Right atrium auricular region (tissue), 2 donors: ENCODE measurements around the gene RHEX. TPM values are rescaled to one million over a fixed set of nuclear protein-coding genes. Genes with fewer than 3 reads are reported as not detected.
"Not testable (repeated sequence)": the region's sequence is repeated elsewhere in the genome, so short reads cannot be mapped to it uniquely, and the experiment has no call there.

ENCODE experiments used
- DNase-seq: peaks from one replicate; pipeline ENCODE4 v3.0.0-alpha.2; 2019; ENCODE audit warnings: low spot score
- H3K27ac ChIP-seq, 2 donors: fragments of 200-600 bp; sonication (generic); 1 replicate in 1 of 2; 2 replicates in 1 of 2; pipeline ENCODE4 v1.5.1; 2016 to 2019
- H3K27me3 ChIP-seq, 2 donors: fragments of 200-600 bp; sonication (generic); one replicate each; pipeline versions ENCODE4 v1.5.1 to v1.6.0; 2017 to 2019
- H3K36me3 ChIP-seq: fragments of 200-600 bp; sonication (generic); one replicate; pipeline ENCODE4 v1.5.1; 2016
- H3K4me1 ChIP-seq, 2 donors: fragments of 200-600 bp; sonication (generic); one replicate each; pipeline versions ENCODE4 v1.5.1 to v1.6.0; 2017 to 2019
- H3K4me3 ChIP-seq, 2 donors: fragments of 200-600 bp; sonication (generic); 1 replicate in 1 of 2; 2 replicates in 1 of 2; pipeline ENCODE4 v1.5.1; 2017 to 2019; ENCODE audit warnings: mild to moderate bottlenecking in 1 of 2, moderate library complexity in 1 of 2
- H3K9me3 ChIP-seq, 2 donors: fragments of 200-600 bp; sonication (generic); one replicate each; pipeline ENCODE4 v1.5.1; 2019
- total RNA-seq, 2 donors: library from RNA; depleted of rRNA; stranded (reverse); fragments of >200 nt; gene quantifications; one replicate each; pipeline ENCODE4 v1.1.0, GENCODE V29; 2016
- TF ChIP-seq, protein P1 (sequence below), 2 donors: fragments of 200-600 bp; sonication (generic); IDR thresholded peaks; one replicate each; pipeline ENCODE4 v1.5.1; 2019; ENCODE audit warnings: antibody characterized with exemption in 2 of 2

The RHEX gene, protein sequence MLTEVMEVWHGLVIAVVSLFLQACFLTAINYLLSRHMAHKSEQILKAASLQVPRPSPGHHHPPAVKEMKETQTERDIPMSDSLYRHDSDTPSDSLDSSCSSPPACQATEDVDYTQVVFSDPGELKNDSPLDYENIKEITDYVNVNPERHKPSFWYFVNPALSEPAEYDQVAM
- not detected for total RNA-seq

DNA sequence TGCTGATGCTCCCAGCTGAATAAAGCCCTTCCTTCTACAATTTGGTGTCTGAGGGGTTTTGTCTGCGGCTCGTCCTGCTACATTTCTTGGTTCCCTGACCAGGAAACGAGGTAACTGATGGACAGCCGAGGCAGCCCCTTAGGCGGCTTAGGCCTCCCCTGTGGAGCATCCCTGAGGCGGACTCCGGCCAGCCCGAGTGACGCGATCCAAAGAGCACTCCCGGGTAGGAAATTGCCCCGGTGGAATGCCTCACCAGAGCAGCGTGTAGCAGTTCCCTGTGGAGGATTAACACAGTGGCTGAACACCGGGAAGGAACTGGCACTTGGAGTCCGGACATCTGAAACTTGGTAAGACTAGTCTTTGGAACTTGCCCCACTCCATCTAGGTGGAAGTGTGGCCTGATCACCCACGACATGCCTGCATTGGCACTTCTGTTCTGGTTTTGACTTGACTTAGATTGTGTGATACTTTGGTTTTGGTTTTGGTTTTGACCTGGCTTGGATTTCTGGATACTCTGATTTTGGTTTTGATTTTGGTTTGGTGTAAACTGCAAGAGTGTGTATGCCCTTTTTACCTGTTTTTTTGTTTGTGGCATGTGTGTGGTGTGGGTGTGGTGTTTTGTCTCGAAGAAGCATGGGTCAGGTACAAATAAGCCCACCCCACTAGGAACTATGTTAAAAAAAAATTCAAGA lies at the start of gene RHEX:
Gene RHEX, plus strand, starts transcription at position 255 of the 692 bp plus-strand sequence. CDS start 44,656 bp downstream, outside the sequence.
- not testable (repeated sequence) for H3K27ac ChIP-seq, DNase-seq, H3K4me1 ChIP-seq, H3K27me3 ChIP-seq, H3K9me3 ChIP-seq, H3K4me3 ChIP-seq, H3K36me3 ChIP-seq

DNA sequence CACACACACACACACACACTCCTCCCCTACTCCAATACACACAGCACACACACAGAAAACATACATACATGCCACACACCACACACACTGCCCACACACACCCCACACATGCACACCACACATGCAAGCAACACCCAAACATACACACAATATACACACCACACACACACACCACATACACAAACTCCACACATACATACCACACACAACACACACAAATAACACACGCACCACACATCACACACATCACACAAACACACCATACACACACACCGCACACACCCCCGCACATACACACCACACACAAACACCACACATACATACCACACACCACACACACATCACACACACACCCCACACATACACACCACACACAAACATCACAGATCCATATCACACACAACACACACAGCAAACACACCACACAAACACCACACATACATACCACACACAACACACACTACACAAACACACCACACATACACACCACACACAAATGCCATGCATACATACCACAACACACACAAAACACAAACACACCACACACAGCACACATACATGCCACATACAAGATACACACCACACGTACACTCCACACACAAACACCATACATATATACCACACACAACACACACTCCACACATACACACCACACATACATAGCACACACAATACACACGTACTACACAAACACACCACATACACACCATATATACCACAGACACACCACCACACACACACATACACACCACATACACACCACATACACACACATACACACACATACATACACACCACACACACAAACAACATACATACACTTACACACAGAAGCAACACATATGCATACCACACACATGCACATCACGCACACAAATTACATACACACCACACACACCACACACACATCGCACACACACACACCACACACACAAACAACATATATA lies 48.8 kb upstream of the RHEX start:
- Histone ChIP-seq H3K9me3 (no peaks in the 10 kb centered on the region), H3K27me3 (no peaks in the 10 kb centered on the region), H3K27ac (peak overlapping the region; percentile 45 to 75), H3K4me3 (no peak overlapping the region), H3K4me1 (peaks cover 0 to 41% of the 10 kb centered on the region in 2 donors), H3K36me3 (no peaks in the 10 kb centered on the region)
- peak; percentile 5 for DNase-seq
- TF ChIP-seq, protein P1, sequence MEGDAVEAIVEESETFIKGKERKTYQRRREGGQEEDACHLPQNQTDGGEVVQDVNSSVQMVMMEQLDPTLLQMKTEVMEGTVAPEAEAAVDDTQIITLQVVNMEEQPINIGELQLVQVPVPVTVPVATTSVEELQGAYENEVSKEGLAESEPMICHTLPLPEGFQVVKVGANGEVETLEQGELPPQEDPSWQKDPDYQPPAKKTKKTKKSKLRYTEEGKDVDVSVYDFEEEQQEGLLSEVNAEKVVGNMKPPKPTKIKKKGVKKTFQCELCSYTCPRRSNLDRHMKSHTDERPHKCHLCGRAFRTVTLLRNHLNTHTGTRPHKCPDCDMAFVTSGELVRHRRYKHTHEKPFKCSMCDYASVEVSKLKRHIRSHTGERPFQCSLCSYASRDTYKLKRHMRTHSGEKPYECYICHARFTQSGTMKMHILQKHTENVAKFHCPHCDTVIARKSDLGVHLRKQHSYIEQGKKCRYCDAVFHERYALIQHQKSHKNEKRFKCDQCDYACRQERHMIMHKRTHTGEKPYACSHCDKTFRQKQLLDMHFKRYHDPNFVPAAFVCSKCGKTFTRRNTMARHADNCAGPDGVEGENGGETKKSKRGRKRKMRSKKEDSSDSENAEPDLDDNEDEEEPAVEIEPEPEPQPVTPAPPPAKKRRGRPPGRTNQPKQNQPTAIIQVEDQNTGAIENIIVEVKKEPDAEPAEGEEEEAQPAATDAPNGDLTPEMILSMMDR (IDR thresholded peaks at IDR 0.05), result no peak

DNA sequence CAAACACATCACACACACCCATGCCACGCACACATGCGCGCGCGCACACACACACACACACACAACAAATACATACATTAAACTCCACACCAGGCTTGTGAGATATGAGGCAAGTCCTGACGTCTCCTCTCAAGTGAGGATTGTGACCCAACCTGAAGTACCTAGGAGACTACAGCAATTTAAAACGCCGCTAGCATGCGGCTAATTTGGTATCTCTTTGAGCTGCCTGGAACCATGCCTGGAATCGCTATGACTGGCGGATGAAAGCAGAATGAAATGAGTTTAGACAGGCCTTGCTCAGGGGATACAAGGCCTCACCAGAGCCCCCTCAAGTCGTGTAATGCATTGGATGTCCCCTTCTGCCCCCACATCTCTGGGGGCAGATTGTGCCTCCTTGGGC lies 48.1 kb upstream of the RHEX start:
- TF ChIP-seq, protein P1 (IDR thresholded peaks at IDR 0.05), result no peak
- Histone ChIP-seq H3K36me3 (no peaks in the 10 kb centered on the region), H3K9me3 (no peaks in the 10 kb centered on the region), H3K27me3 (no peaks in the 10 kb centered on the region), H3K4me3 (no peak overlapping the region), H3K27ac (peak overlapping the region; percentile 13 to 45), H3K4me1 (peaks cover 0 to 40% of the 10 kb centered on the region in 2 donors)
- DNase-seq, result peak; percentile 48

DNA sequence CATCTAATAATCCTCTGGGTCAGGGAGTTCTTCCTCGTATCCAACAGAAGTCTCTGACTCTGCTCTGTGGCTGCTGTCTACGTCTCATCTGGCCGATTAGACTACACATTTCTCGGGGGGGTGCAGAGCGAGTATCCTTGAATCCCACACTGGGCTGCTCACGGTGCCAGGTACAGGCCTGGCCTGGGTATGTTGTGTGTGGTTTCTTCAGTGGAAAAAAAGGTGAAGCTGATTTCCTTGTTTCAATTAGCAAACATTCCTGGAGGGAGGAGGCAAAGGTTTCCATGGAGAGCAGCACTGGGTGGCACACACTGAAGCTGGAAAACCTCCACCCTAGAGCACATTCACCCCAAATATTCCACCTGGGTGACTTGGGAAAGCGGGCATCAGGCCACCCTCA lies 47.7 kb upstream of the RHEX start:
- Histone ChIP-seq H3K9me3 (no peaks in the 10 kb centered on the region), H3K36me3 (no peaks in the 10 kb centered on the region), H3K4me1 (peaks cover 0 to 40% of the 10 kb centered on the region in 2 donors), H3K4me3 (no peak overlapping the region), H3K27ac (peak overlapping the region; percentile 13 to 45), H3K27me3 (no peaks in the 10 kb centered on the region)
- TF ChIP-seq, protein P1 (IDR thresholded peaks at IDR 0.05), result no peak
- DNase-seq, result no peak

DNA sequence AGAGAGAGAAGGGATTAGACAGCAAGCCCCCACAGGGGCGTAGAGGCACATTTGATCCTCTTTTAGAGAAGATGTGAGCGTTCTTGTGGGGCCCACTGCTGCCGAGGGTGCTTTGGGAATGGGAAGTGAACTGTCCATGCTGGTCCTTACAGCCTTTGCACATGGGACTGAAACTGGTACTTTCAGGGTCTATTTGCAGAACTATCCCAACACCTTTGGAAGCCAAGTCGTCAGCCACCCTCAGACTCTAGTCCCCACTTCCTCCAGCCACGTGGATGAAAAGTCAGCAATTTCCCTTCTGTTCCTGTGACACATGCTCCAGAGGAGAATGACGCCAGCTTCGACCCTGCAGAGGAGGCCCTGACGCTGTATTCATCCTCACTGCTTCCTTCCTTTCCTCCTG lies 47.2 kb upstream of the RHEX start:
- H3K27ac ChIP-seq, result no peak overlapping the region
- no peaks in the 10 kb centered on the region for H3K36me3 ChIP-seq
- H3K27me3 ChIP-seq, result no peaks in the 10 kb centered on the region
- H3K4me3 ChIP-seq, result no peak overlapping the region
- TF ChIP-seq, protein P1 (IDR thresholded peaks at IDR 0.05), result no peak
- peak; percentile 56 for DNase-seq
- no peaks in the 10 kb centered on the region for H3K9me3 ChIP-seq
- peaks cover 0 to 37% of the 10 kb centered on the region in 2 donors for H3K4me1 ChIP-seq

DNA sequence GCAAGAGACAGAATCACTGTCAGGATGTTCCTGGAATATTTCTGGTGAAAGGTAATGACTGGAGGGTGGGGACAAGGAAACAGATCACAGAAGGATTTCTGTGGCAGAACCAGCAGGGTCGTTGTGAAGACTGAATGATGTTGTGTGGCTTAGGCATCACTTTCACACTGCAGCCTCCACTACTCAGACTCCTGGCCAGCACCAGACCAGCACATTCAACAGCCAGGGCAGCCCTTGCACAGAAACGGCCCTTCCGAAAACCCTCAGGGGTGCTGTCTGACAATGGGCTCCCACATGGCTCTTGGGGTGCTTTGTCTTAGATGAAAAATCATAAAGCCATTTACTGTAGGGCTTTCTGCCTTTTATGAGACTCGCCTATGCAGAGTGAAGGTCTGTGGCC lies 46.0 kb upstream of the RHEX start:
- H3K4me1 ChIP-seq, result peaks cover 0 to 27% of the 10 kb centered on the region in 2 donors
- H3K4me3 ChIP-seq, result no peak overlapping the region
- H3K9me3 ChIP-seq, result no peaks in the 10 kb centered on the region
- TF ChIP-seq, protein P1 (IDR thresholded peaks at IDR 0.05), result no peak
- H3K27me3 ChIP-seq, result no peaks in the 10 kb centered on the region
- H3K36me3 ChIP-seq, result no peaks in the 10 kb centered on the region
- DNase-seq, result no peak
- H3K27ac ChIP-seq, result no peak overlapping the region
